Measurements from ENCODE around the gene DRD1. TPM values are rescaled to one million over a fixed set of nuclear protein-coding genes. Genes with fewer than 3 reads are reported as not detected.

DRD1 gene
- 4.2 TPM for total RNA-seq
- polyA plus RNA-seq, result 0.81 TPM

DNA sequence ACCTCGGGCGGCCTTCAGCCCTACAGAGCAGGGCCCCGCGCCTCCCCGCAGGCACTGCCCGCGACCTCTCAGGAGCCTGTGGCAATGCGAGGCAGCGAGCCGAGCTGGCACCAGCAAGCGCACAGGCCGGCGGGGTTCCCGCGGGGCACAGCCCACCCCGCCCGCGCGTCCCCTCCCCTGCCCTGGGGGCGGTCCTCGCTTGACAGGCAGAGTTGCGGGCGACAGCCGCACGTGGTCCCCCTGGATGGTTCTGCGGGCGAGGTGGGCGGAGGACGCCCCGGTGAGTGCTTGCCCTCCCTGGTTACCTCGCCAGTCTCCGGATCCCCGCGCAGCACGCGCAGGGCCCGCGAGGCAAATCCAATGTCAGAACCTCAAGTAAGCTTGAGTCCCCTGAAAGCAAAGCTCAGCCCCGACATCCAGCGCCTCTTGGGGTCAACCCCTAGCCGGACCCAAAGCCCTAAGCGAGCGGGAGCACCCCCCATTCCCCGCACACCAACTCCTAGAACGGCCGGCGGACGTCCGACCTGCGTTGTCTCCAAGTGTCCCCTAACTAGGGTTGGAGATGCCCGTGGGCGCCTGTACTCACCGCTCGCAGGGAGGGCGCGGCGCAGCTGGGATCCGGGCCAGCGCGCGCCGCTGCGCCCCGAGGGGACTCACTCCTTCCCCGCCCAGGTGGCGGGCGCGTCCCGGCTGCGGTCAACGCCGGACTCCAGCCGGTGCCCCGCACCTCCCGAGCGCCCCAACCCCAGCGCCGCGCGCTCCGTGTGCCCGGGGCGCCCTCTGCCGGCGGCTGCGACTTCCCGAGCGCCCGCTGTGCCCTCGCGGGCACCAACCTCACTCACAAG, at the start of gene DRD1:
Gene DRD1, minus strand, starts transcription at position 123 of the 845 bp plus-strand sequence. CDS start 1,083 bp downstream, outside the sequence.
- peak within 1 kb of the TSS; percentile 47 for H3K4me3 ChIP-seq (ENCODE audit: low read depth, low read length)

DNA sequence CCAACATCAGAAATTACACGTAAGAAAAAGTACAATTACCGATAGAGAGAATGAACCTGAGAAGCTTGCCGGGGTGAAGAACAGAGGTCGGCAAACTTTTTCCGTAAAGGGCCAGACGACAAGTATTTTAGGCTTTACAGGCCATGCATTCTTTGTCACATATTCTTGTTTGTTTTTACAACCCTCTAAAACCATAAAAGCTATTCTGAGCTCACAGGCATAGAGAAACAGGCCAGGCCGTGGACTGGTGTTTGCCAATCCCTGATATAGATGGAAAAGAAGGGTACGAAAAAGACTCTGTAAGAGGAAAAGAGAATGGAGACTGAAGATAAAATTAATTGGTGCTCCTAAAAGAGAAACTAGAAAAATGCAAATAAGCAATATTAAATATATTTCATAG, 49.7 kb upstream of the DRD1 start:
- H3K4me3 ChIP-seq (ENCODE audit: low read depth, low read length), result no peak overlapping the region
- WGBS, result 74% methylated on average over 8 of the region's 8 CpGs
- peaks cover 2% of the 10 kb centered on the region for H3K36me3 ChIP-seq (ENCODE audit: insufficient read depth)
- no peak overlapping the region for H3K27ac ChIP-seq (ENCODE audit: low read depth)
- DNase-seq (ENCODE audit: extremely low spot score), result no peak
- H3K4me1 ChIP-seq (ENCODE audit: insufficient read depth), result no peaks in the 10 kb centered on the region

More for the DNA sequence above, at the start of gene DRD1:
- Histone ChIP-seq H3K4me1 (ENCODE audit: insufficient read depth) (no peaks in the 10 kb centered on the region), H3K36me3 (ENCODE audit: insufficient read depth) (no peaks in the 10 kb centered on the region), H3K27ac (ENCODE audit: low read depth) (no peak within 1 kb of the TSS)
- DNase-seq (ENCODE audit: extremely low spot score), result no peak
- under 1% methylated on average over 91 of the region's 91 CpGs for WGBS

DNA sequence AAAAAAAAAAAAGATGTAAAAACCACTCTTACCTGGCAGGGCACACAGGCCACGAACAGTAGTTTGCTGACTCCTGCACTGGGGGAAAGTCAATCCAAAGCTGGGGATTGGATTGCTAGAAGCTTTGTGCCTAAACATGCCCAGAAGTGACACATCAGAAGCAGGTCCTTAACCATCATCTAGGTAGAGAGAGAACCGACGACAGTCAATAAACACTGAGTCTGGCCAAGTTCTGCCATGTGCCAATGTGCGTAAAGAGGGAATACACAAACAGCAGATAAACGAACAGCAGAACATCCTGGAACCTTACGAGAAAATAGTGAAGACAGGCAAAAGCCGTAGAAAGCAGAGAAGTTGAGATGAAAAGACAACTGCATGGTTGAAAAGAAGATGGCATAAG, 49.3 kb upstream of the DRD1 start:
- no peak overlapping the region for H3K4me3 ChIP-seq (ENCODE audit: low read depth, low read length)
- no peak for DNase-seq (ENCODE audit: extremely low spot score)
- no peak overlapping the region for H3K27ac ChIP-seq (ENCODE audit: low read depth)
- no peaks in the 10 kb centered on the region for H3K4me1 ChIP-seq (ENCODE audit: insufficient read depth)
- H3K36me3 ChIP-seq (ENCODE audit: insufficient read depth), result peaks cover 2% of the 10 kb centered on the region
- WGBS, result 78% methylated on average over 7 of the region's 7 CpGs

DNA sequence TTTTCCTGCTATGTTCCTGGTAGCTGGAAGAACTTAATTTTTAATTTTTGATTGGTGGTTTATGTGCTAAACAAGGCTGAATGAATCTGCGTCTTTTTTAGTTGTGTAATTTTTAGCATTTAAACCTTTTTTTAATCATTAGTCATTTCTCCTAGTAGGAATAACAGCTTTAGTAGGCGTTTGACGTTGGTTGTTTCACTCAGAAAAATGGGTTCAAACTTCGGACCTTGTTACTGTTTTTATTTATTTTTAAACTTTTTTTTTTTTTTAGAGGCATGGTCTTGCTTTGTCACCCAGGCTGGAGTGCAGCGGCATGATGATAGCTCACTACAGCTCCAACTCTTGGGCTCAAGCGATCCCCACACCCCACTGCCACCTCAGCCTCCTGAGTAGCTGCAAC, 47.2 kb upstream of the DRD1 start:
- WGBS, result 82% methylated on average over 6 of the region's 6 CpGs
- Histone ChIP-seq H3K4me1 (ENCODE audit: insufficient read depth) (no peaks in the 10 kb centered on the region), H3K36me3 (ENCODE audit: insufficient read depth) (peaks cover 2% of the 10 kb centered on the region), H3K4me3 (ENCODE audit: low read depth, low read length) (no peak overlapping the region), H3K27ac (ENCODE audit: low read depth) (no peak overlapping the region)
- DNase-seq (ENCODE audit: extremely low spot score), result no peak

DNA sequence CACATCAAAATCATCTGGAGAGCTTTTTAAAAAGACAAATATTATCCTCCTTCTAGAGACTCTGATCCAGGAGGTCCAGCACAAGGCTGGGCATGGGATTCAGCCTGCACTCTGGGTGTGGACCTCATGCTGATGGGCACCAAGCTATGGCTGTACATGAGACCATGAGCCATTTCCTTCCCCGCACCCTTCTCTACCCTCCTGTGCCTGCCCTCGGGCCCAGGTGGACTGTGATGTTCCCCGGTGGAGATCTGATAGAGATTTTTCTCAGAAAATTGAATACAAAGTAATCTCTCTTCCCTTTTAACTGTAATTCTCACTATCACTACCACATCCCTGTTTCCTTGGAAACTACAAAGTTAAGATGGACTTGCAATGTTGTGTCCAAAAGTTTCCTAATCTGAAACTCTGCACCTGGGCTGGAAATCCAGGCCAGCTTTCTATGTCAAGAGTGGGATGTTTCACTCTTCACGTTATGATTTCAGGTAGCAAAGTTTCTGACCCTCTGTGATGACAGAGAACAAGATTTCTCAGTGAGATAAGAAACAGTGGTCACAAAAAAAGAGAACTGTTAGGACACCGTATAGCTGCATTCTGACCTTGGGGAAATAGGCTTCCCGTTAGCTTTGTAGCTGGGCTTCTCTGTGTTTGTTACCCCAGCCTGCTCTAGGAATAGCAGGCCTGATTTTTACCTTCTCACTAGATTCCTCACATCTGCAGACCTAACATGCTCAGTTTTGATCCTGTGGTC, 45.9 kb upstream of the DRD1 start:
- no peak for DNase-seq (ENCODE audit: extremely low spot score)
- WGBS, result 83% methylated on average over 6 of the region's 6 CpGs
- Histone ChIP-seq H3K27ac (ENCODE audit: low read depth) (no peak overlapping the region), H3K36me3 (ENCODE audit: insufficient read depth) (peaks cover 2% of the 10 kb centered on the region), H3K4me1 (ENCODE audit: insufficient read depth) (no peaks in the 10 kb centered on the region), H3K4me3 (ENCODE audit: low read depth, low read length) (no peak overlapping the region)

DNA sequence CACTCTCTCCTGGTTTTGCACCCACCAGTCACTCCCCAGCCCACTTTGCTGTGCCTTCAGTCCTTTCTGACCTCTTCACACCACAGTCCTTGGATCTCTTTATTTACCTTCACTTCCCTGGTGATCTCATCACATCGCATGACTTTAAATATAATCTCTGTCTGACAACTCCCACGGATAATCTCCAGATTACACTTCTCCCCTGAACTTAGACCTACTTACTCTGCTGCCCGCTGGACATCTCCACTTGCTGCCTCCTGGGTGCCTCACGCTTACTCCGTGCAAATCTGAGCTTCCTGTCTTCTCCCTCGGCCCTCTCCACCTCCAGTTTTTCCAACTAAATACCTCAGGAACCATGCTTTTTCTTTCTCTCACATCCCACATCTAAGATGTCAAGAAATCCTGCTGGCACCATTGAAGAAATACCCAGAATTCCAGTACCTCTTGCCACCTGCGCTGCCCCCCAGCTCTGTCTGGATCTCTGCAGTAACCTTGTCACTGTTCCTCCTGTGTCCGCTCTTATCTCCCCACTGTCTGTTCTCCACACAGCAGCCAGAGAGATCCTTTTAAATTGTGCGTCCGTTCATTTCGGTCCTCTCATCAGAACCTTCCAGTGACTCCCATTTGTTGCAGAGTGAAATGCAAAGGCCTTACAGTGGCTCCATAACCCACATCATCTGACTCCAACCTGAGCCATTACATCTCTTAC, 43.7 kb upstream of the DRD1 start:
- peaks cover 2% of the 10 kb centered on the region for H3K36me3 ChIP-seq (ENCODE audit: insufficient read depth)
- DNase-seq (ENCODE audit: extremely low spot score), result no peak
- no peak overlapping the region for H3K27ac ChIP-seq (ENCODE audit: low read depth)
- no peaks in the 10 kb centered on the region for H3K4me1 ChIP-seq (ENCODE audit: insufficient read depth)
- H3K4me3 ChIP-seq (ENCODE audit: low read depth, low read length), result no peak overlapping the region
- WGBS, result 90% methylated on average over 11 of the region's 11 CpGs

DNA sequence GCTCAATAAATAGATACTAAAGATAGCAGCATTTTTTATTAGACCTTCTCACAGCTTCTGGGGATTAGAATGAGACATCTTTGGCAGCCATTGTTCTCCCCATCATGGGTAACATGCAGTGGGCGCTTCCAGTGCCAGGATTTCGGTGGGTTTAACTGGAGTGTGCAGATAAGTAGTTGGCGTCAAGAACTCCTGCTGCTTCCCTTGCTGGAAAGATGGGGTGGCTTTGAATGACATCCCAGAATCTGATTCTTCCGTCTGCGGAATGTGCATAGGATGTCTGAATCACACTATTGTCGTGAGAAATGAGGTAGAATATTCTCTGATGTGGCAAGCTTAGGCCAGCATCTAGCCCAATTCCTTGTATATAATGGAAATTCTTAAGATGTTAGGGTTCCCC, 41.6 kb upstream of the DRD1 start:
- Histone ChIP-seq H3K36me3 (ENCODE audit: insufficient read depth) (no peaks in the 10 kb centered on the region), H3K4me3 (ENCODE audit: low read depth, low read length) (no peak overlapping the region), H3K27ac (ENCODE audit: low read depth) (no peak overlapping the region), H3K4me1 (ENCODE audit: insufficient read depth) (no peaks in the 10 kb centered on the region)
- no peak for DNase-seq (ENCODE audit: extremely low spot score)
- 90% methylated on average over 6 of the region's 6 CpGs for WGBS

DNA sequence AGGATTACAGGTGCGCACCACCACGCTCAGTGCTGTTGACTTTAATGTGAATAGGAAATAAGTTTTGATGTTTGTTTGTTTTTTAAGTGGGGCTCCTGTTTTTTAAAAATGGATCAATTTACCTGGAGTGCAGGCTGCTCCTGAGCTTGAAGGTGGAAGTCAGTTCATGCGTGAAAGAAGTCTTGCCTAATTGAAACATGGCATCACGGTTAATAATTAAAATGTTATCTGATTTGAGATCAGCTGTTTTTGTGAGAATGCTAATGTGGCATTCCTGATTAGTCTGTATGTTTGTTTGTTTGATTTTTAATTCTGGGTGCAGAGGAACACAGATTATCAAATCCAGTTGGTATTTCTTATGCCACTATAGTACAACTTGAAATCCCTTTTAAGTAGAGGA, 40.8 kb upstream of the DRD1 start:
- no peak overlapping the region for H3K27ac ChIP-seq (ENCODE audit: low read depth)
- no peaks in the 10 kb centered on the region for H3K36me3 ChIP-seq (ENCODE audit: insufficient read depth)
- H3K4me1 ChIP-seq (ENCODE audit: insufficient read depth), result no peaks in the 10 kb centered on the region
- H3K4me3 ChIP-seq (ENCODE audit: low read depth, low read length), result no peak overlapping the region
- no peak for DNase-seq (ENCODE audit: extremely low spot score)
- WGBS, result 96% methylated on average over 4 of the region's 4 CpGs

DNA sequence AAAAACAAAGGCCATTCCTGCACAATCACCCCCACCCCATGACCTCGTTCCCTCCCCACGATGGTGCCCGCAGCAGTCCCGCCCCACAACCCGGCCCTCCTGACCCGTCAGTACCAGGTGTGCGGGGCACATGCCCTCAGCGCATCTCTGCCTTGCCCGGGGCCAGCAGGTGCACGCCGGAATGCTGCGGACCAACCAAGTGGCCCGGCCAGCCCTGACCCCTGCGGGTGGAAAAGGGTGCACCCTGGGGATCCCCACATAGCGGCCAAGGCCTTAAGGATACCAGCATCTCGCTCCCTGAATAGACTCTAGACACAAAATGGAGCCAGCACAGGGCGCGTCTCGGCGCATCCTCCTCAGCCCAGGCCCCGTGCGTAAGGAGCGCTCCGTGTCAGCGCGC, 40.3 kb upstream of the DRD1 start:
- Histone ChIP-seq H3K4me3 (ENCODE audit: low read depth, low read length) (no peak overlapping the region), H3K4me1 (ENCODE audit: insufficient read depth) (no peaks in the 10 kb centered on the region), H3K36me3 (ENCODE audit: insufficient read depth) (no peaks in the 10 kb centered on the region), H3K27ac (ENCODE audit: low read depth) (no peak overlapping the region)
- DNase-seq (ENCODE audit: extremely low spot score), result no peak
- 99% methylated on average over 26 of the region's 26 CpGs for WGBS

DNA sequence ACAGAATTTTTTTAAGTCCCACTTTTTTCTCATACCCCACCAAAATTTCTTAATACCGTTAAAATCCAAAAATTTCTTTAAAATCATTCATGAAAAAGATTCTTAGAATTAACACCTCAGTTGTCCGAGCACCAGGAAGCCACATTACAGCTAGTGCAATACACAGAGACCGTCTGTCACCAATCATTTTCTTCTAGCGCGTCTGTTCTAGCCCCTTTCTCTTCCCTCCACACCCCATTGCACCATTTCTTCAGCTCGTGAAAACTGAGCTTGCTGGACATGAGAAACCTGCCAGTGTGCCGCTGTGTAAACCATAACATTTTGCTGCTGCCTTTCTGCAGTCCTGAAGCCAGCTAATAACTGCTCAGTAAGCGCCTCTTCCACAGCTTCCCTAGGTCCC, 39.4 kb upstream of the DRD1 start:
- H3K4me1 ChIP-seq (ENCODE audit: insufficient read depth), result no peaks in the 10 kb centered on the region
- no peak overlapping the region for H3K4me3 ChIP-seq (ENCODE audit: low read depth, low read length)
- no peak for DNase-seq (ENCODE audit: extremely low spot score)
- H3K36me3 ChIP-seq (ENCODE audit: insufficient read depth), result no peaks in the 10 kb centered on the region
- WGBS, result 93% methylated on average over 8 of the region's 8 CpGs
- no peak overlapping the region for H3K27ac ChIP-seq (ENCODE audit: low read depth)

DNA sequence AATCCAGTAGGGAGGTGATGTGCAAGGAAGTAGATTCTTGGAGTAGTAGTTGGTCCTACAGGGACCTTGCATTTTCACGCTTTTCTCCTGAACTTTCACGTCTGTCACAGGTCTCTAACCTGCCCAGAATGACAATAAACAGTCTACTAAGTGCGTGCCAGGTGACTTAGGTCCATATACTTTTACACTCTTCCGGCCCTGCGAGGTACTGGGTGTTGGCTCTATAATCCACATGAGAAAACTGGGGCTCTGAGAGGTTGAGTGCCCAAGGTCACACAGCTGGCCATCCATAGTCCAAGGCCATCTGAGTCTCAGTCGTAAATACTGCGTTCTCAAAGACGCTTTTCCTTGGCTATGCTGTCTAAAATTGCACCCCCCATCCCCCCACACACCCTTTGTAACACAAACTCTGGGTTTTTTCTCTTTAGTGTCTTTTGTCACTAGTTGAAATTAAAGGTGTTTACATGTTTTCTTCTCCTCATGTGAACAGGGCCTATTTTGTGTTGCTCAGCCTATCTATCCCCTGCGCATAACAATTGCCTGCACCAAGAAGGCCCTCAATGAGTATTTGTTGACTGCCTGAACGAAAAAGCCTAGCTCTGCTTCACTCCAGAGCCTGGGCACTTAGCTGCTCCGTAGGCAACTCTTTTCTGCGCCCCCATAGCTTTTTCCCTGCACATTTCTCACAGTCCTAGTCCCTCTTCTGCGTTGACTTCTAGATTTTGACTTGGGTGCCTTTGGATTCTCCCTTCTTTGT, 35.3 kb upstream of the DRD1 start:
- H3K4me1 ChIP-seq (ENCODE audit: insufficient read depth), result no peaks in the 10 kb centered on the region
- 34% methylated on average over 13 of the region's 13 CpGs for whole genome bisulfite sequencing
- no peaks in the 10 kb centered on the region for H3K36me3 ChIP-seq (ENCODE audit: insufficient read depth)
- H3K4me3 ChIP-seq (ENCODE audit: low read depth, low read length), result peak overlapping the region; percentile 85
- DNase-seq (ENCODE audit: extremely low spot score), result no peak
- H3K27ac ChIP-seq (ENCODE audit: low read depth), result no peak overlapping the region

DNA sequence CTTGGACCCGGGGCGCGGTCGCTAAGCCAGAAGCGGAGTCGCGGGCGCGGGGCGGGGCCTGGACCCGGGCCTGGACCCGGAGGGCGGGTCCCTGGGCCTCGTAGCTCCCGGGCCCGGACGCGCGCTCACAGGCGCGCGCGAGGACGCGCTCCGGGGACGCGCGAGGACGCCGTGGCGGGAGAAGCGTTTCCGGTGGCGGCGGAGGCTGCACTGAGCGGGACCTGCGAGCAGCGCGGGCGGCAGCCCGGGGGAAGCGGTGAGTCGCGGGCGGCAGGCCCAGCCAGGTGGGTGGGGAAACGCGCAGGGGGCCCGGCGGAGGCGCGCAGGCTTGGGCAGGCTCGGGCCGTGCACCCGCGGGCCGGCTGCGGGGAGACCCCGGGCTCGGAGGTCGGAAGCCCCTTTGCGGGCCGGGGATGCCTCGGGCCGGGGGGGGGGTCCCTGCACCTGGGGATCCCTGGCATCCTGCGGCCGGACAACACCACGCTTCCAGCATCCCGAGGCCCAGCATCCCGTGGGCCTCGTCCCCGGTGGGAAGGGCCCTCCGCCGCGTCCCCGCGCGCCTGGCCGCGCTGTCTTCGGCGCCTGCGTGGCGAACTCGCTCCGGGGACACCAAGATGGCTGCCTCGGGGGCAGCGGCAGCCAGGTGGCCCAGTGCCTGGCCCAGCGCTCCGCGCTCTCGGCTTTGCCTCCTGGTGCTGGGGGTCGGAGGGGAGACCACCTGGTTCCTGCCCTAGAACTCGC, 34.6 kb upstream of the DRD1 start, which contains the start of gene SFXN1:
Gene SFXN1, plus strand, starts transcription at position 177 of the 741 bp plus-strand sequence. CDS start 13,544 bp downstream, outside the sequence.
- Histone ChIP-seq H3K27ac (ENCODE audit: low read depth) (peak within 1 kb of the TSS; percentile 58), H3K36me3 (ENCODE audit: insufficient read depth) (no peaks in the 10 kb centered on the region), H3K4me3 (ENCODE audit: low read depth, low read length) (peak within 1 kb of the TSS; percentile 85), H3K4me1 (ENCODE audit: insufficient read depth) (no peaks in the 10 kb centered on the region)
- peak; percentile 23 for DNase-seq (ENCODE audit: extremely low spot score)
- WGBS, result 1% methylated on average over 94 of the region's 94 CpGs

Measured in urinary bladder (tissue), 4 donors.